Prostate gland (tissue), 2 donors: ENCODE results near the gene SH3BP4. TPM values are rescaled to one million over a fixed set of nuclear protein-coding genes. Genes with fewer than 3 reads are reported as not detected.

Experiments
- DNase-seq: peaks from one replicate; pipeline ENCODE4 v3.0.0-alpha.2; 2019; ENCODE audit warnings: low spot score
- H3K27ac ChIP-seq, 2 donors: fragments of 200-600 bp; sonication (generic); 2 replicates each; pipeline ENCODE4 v1.5.1; 2017 to 2019
- H3K27me3 ChIP-seq: fragments of 200-600 bp; sonication (generic); replicated peaks from 2 replicates; pipeline ENCODE4 v1.5.1; 2019; ENCODE audit not compliant: insufficient read depth
- H3K36me3 ChIP-seq, 2 donors: fragments of 200-600 bp; sonication (generic); 1 replicate in 1 of 2; 2 replicates in 1 of 2; pipeline versions ENCODE4 v1.5.1 to v1.8.1; 2017 to 2019
- H3K4me1 ChIP-seq: fragments of 200-600 bp; sonication (generic); replicated peaks from 2 replicates; pipeline ENCODE4 v1.5.1; 2019
- H3K4me3 ChIP-seq, 2 donors: fragments of 200-600 bp; sonication (generic); 2 replicates each; pipeline ENCODE4 v1.5.1; 2017 to 2019
- H3K9me3 ChIP-seq: fragments of 200-600 bp; sonication (generic); 2 replicates; pipeline ENCODE4 v1.5.1; 2017
- CTCF ChIP-seq, 4 experiments: fragments of 200-600 bp in 2 of 4; fragments of 450-650 bp in 2 of 4; sonication (generic) in 2 of 4; IDR thresholded peaks; 1 replicate in 3 of 4; 2 replicates in 1 of 4; pipeline ENCODE4 v1.5.1; 2016 to 2019; ENCODE audit warnings: antibody characterized with exemption in 4 of 4, mild to moderate bottlenecking in 2 of 4, moderate library complexity in 2 of 4
- POLR2A ChIP-seq: fragments of 450-650 bp; IDR thresholded peaks from one replicate; pipeline ENCODE4 v1.6.1; 2016; ENCODE audit warnings: antibody characterized with exemption, mild to moderate bottlenecking
- POLR2AphosphoS5 ChIP-seq: sonication (generic); formaldehyde crosslinking; IDR thresholded peaks from one replicate; pipeline ENCODE4 v1.6.1; 2017; ENCODE audit warnings: antibody characterized with exemption
- WGBS: methylation state at CpG from one replicate; pipeline ENCODE4 v1.1.5; 2018; 5-methylcytosine and 5-hydroxymethylcytosine counted together
- intact Hi-C: fragments of 100-400 bp; cut with DNase I; formaldehyde crosslinking; loops from one replicate; pipeline ENCODE4 v1.14.2; 2022
- total RNA-seq, 2 donors: library from RNA; depleted of rRNA; stranded (reverse); fragments of >200 nt; gene quantifications; one replicate each; pipeline ENCODE4 v1.1.0, GENCODE V29; 2016

The SH3BP4 gene
- total RNA-seq, 2 donors from 2014 or later: 86.7 to 134 TPM

- no peak for TF ChIP-seq POLR2A
- TF ChIP-seq POLR2AphosphoS5: no peak
- no peak for TF ChIP-seq CTCF (IDR thresholded peaks at IDR 0.05)
- Histone ChIP-seq H3K27ac (peak overlapping the region; percentile 52 to 66), H3K36me3 (no peaks in the 10 kb centered on the region)
These were observed 18.3 kb downstream of the SH3BP4 start for GRCh38 chr2:234970099-234970440.

GRCh38 chr2:234970477-234970882 is 18.7 kb downstream of the SH3BP4 start:
- H3K9me3 ChIP-seq: no peaks in the 10 kb centered on the region
- TF ChIP-seq POLR2A: no peak
- no peak for TF ChIP-seq CTCF (IDR thresholded peaks at IDR 0.05)
- TF ChIP-seq POLR2AphosphoS5: peak; percentile 57
- H3K4me1 ChIP-seq: peaks cover 15% of the 10 kb centered on the region
- 34% methylated on average over 13 of the region's 13 CpGs for whole genome bisulfite sequencing
- no peaks in the 10 kb centered on the region for H3K27me3 ChIP-seq
- no peak for DNase-seq
- H3K4me3 ChIP-seq: no peak overlapping the region
- peak overlapping the region; percentile 52 to 66 for H3K27ac ChIP-seq
- intact Hi-C loops: no loop called here
- no peaks in the 10 kb centered on the region for H3K36me3 ChIP-seq

More at GRCh38 chr2:234970099-234970440, 18.3 kb downstream of the SH3BP4 start:
- H3K9me3 ChIP-seq: no peaks in the 10 kb centered on the region
- intact Hi-C loops: no loop called here
- no peaks in the 10 kb centered on the region for H3K27me3 ChIP-seq
- no peak for DNase-seq
- 51% methylated on average over 7 of the region's 7 CpGs for whole genome bisulfite sequencing
- peaks cover 12% of the 10 kb centered on the region for H3K4me1 ChIP-seq
- H3K4me3 ChIP-seq: no peak overlapping the region

DNA sequence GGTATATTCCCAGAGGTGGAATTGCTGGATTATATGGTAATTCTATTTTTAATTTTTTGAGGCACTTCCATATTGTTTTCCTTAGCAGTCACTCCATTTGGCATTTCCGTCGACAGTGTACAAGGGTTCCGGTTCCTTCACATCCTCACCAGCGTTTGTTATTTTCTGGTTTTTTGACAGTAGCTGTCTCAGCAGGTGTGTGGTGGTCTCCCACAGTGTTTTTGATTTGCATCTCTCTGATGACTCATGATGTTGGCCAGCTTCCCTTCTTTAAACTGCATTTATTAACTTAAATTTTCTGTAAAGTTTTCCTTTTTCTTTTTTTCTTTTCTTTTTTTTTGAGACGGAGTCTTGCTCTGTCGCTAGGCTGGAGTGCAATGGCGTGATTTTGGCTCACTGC is 19.7 kb downstream of the SH3BP4 start:
- intact Hi-C loops: no loop called here

DNA sequence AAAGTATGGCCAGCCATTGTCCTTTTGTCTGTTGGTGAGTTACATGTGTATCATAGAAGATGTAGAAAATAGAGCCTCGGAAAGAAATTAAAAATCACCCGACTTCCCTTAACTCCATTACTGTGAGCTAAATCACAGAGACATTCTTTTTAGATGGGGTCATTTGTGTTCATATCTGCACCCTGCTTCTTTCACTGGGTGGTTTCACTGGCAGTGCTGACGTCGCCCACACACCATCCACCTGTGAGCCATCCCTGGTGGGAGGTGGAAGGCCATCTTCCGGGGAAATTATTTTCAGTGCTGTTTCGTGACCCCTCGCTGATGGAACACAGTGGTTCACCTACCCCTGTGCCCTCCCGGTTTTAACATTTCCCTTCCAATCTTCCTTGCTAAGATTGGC is 21.2 kb downstream of the SH3BP4 start:
- Histone ChIP-seq H3K36me3 (no peaks in the 10 kb centered on the region), H3K27me3 (no peaks in the 10 kb centered on the region), H3K4me1 (peaks cover 21% of the 10 kb centered on the region), H3K4me3 (no peak overlapping the region), H3K27ac (no peak overlapping the region), H3K9me3 (no peaks in the 10 kb centered on the region)
- no peak for TF ChIP-seq POLR2AphosphoS5
- no peak for DNase-seq
- WGBS: 80% methylated on average over 8 of the region's 8 CpGs
- intact Hi-C loops: no loop called here

More for the DNA sequence above, 19.7 kb downstream of the SH3BP4 start:
- Histone ChIP-seq H3K36me3 (no peaks in the 10 kb centered on the region), H3K27me3 (no peaks in the 10 kb centered on the region), H3K4me3 (no peak overlapping the region), H3K9me3 (no peaks in the 10 kb centered on the region), H3K4me1 (peaks cover 15% of the 10 kb centered on the region), H3K27ac (no peak overlapping the region)
- TF ChIP-seq POLR2AphosphoS5 (no peak), POLR2A (no peak), CTCF (IDR thresholded peaks at IDR 0.05) (no peak)
- WGBS: 91% methylated on average over 7 of the region's 7 CpGs
- no peak for DNase-seq

GRCh38 chr2:234974501-234975385 is 22.9 kb downstream of the SH3BP4 start:
- TF ChIP-seq CTCF (IDR thresholded peaks at IDR 0.05) (no peak), POLR2AphosphoS5 (peak; percentile 59)
- intact Hi-C loops: no loop called here
- peaks cover 18% of the 10 kb centered on the region for H3K4me1 ChIP-seq
- WGBS: 20% methylated on average over 29 of the region's 30 CpGs
- no peaks in the 10 kb centered on the region for H3K27me3 ChIP-seq
- H3K4me3 ChIP-seq: no peak overlapping the region
- H3K36me3 ChIP-seq: no peaks in the 10 kb centered on the region
- H3K27ac ChIP-seq: peak overlapping the region; percentile 62 to 77
- peak; percentile 63 for DNase-seq
- H3K9me3 ChIP-seq: no peaks in the 10 kb centered on the region
